AML-193 (cell line): ENCODE results near the gene TYRP1.
A peak's percentile ranks its signal among the peaks of the same experiment; 100 is the strongest.
"Not testable (repeated sequence)": the region's sequence is repeated elsewhere in the genome, so short reads cannot be mapped to it uniquely, and the experiment has no call there.

Source experiments
- DNase-seq, 2 experiments: peaks; one replicate each; lab custom pipeline; 2025; lab: John Stamatoyannopoulos, UW

The TYRP1 gene

DNA sequence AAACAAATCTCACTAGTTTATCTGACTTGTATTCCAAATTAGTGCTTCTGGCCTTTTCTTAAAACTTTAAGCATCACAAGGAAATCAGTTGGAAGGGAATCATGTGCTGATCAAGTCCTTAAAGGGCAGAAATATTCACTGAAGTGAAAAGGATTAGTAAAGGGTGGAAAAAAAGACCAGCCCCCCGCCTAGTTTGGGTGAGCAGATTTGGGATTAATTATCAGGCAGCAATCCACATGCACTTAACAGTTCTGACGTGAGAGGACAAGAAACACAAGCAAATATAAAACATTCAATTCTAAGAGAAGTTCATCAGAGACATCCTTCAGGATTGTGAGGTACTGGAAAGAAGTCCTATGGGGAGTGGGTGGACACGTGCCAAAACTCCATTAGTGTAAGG, at the start of gene TYRP1:
TYRP1 (plus strand) TSS at position 245 of the 400 bp plus-strand sequence. CDS start 612 bp downstream, outside the sequence.
- DNase-seq, result no peak

GRCh38 chr9:12643686-12644085, 49.5 kb upstream of the TYRP1 start:
- DNase-seq, result no peak

DNA sequence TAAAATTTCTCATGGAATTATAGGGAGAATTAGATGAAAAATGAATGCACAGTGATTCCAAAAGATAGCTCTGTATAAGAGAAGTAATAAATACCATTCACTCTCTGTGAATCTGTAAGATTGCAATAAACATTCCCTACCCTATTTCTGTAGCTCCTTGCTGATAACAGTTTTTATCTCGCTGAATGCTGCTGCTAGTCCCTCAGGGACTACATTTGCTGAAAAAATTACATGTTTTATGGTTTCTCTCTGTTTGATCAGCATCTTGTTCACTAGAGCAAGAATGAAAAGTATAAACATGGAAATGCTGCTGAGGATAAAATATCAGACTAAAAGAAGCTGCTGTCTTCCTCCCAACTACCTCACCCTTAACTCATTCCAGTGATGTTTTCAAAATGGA, 44.3 kb upstream of the TYRP1 start:
- DNase-seq, result no peak

DNA sequence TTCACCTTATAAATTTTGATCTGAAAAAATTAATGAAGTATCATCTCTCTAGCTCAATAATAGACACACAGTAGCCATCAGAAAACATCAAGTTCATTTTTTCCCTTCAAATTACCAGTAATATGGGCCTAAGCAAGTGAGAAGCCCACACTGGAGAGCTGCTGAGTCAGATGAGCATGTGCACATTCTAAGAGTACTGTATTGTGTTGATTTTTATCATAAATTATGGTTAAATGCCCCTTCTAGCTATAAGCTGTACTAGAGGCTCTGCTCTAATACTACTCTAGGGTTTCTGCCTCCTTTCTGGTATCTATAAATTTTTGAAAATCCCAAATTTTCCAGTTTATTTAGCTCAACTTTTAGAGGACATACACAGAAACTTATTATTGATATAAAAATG, 42.1 kb upstream of the TYRP1 start:
- no peak for DNase-seq

DNA sequence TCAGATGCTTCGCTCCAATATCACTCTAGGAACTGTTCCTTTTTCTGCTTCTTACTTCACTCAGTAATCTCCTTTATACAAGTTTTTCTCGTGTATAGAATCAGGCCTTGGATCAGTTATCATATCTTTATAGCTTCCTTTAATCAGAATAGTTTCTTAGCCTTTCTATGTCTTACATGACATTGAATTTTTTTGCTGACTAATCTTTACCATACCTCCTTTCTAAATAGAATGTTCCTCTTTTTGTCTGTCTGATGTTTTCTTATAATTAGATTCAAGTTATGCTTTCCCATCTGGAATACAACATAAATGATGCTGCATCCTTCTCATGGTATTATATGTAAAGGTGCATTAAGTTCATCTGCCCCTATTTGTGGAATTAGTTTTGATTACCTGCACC, 40.2 kb upstream of the TYRP1 start:
- peak in 1 of 2 experiments; percentile 10 for DNase-seq

GRCh38 chr9:12656803-12657202, 36.4 kb upstream of the TYRP1 start:
- DNase-seq, result no peak

- no peak for DNase-seq
These were observed 36.0 kb upstream of the TYRP1 start for GRCh38 chr9:12657233-12657632.

DNA sequence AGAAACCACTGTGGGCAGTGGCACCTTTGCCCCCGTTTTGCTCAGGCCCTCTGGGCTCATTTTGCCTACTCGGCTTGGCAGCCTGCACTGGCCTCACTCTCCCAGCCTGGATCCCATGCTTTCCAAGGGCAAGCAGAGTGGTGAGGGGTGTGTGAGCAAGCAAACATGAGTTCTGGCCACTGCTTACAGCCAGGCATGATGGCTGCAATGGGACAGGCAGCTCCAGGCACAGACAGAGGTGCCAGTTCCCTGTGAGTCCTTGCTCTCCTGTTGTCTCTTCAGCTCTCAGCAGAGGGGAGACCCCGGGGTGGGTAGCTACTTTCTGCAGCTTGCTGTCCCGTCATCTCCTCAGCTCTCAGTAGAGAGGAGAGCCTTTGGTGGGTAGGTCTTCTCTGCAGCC, 35.2 kb upstream of the TYRP1 start:
- DNase-seq, result no peak

DNA sequence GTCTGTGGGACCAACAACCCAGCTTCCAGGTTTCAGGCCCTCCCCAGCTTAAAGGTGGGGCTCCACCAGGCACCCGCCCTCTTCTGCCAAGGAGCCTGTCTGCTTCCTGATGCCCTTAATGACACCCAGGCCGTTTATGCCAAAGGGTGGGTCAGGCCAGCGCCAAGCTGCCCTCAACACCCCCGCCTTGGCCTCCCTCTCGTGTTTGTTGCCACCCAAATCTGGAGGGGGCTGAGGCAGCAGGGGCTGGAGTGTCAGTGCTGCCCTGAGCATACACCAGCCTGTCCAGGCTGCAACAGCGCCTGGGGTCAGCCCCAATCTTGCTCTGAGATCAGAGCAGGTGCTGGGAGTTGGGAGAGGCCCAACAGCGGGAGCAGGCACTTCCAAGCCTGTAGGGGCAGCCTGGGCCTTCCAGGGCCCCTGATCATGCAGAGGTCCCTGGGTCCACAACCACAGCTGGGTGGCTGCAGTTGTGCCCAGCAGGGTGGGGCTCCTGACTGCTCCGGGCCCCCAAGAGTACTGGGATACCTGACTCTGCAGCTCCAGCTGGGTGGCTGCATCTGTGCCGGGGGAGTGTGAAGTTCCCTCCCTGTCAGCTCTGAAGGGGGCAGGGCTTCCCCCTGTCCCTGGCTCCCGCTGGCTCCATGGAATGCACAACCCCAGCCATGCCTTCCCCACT, 34.5 kb upstream of the TYRP1 start:
- DNase-seq, result no peak

GRCh38 chr9:12659220-12659619, 34.0 kb upstream of the TYRP1 start:
- no peak for DNase-seq

- no peak for DNase-seq
These were observed 26.4 kb upstream of the TYRP1 start for GRCh38 chr9:12666813-12667212.

DNA sequence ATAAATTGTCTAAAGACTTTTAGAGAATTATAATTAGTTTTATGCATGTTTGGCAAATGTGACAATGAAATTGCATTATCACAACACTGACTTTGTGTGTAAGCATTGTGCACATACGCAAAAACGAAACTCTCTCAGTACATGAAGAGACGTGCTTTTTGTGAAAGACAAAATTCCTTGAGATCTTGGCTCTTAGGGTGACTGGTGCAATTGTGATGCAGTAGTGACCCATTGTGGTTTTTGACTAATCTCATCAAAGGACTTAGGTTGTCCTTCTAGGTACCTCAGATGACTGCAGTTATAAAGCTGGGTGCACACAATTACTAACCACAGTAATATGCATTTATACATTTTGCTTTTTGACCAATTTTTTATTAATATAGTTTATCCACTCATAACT, 25.3 kb upstream of the TYRP1 start:
- DNase-seq, result no peak

DNA sequence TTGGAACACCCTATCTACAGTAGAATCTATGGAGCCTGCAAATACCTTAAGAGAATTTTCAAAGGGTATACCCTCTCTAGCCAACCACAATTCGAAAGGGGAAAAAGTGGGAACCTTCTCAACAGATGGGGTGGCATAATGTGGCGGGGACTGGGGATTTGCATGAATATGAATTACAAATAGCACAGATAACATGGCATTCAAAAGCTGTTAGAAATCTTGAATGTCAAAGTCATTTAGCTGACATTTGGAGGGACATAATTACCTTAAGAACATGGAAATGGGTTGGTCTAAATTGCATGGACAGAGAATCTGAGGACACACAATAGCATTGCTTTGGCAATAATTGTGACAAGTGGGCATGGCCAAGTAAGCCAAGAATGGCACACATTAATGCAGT, 23.2 kb upstream of the TYRP1 start:
- no peak for DNase-seq

DNA sequence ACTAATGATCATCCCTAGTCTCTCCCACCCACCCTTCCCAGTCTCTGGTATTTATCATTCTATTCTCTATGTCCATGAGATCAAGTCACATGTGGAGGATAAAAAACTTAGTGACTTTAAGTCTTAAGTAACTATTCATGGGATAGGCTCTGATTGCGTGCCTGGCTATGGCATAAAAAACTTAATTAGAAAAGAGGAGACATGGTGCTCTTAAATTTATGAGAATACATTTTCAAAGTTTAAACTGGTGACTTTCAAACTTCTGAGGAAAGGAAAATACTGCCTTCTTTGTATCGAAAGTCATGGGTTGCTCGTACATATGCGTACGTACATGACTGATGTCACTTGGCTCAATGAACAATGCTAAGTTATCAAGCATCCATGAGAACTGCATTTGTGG, 18.2 kb upstream of the TYRP1 start:
- no peak for DNase-seq

DNA sequence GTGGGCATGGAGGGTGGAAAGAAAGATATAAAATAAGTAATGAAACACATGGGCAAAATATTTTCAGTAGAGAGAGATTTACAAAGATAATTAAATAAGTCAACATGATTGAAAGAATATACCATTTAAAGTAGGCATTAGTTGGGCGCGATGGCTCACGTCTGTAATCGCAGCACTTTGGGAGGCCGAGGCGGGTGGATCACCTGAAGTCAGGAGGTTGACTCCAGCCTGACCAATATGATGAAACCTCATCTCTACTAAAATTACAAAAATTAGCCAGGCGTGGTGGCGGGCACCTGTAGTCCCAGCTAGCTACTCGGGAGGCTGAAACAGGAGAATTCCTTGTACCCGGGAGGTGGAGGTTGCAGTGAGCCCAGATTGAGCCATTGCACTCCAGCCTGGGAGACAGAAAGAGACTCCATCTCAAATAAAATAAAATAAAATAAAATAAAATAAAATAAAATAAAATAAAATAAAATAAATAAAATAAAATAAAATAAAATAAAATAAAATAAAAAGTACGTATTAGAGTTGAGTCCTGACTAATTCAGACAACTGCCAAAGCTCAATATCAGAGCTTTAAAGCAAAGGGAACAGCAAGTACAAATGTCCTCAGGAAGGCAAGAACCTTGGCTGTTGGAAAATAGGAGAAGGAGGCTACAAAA, 15.6 kb upstream of the TYRP1 start:
- DNase-seq, result not testable (repeated sequence)

DNA sequence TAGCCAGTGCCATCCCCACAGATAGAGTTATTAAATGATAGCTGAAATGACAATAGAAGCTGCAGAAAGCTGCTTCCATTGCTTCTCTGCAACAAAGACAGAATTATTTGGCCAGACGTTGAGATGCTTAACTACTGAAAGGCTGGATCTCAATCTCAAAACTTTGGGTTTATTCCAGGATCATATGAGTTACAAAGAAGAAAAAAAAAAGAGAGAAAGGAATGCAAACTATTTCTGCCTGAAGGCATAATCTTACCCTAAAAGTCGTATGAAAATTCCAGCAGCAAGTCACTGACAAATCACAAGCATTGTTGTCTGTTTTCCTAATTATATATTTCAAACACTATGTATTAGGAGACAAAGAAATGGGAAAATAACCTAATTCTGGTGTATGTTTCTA, 12.8 kb upstream of the TYRP1 start:
- no peak for DNase-seq

DNA sequence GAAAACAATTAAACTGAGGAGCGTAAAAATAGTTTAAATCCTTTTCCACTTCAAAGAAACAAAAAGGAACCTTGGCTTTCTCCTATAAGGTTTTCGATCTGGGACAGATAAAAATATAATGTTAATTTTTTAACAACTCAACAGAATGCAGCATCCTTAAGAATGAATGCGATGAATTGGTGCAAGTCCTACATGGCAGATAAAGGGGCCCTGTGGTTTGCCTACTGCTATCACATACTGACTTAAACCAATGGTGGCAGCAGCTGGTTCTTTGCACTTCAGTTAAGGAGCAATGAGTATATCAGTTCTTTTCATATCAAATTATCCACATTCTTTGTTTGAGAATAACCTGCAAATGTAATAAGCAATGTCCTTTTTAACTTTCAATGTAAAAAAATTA, 12.4 kb upstream of the TYRP1 start:
- no peak for DNase-seq

DNA sequence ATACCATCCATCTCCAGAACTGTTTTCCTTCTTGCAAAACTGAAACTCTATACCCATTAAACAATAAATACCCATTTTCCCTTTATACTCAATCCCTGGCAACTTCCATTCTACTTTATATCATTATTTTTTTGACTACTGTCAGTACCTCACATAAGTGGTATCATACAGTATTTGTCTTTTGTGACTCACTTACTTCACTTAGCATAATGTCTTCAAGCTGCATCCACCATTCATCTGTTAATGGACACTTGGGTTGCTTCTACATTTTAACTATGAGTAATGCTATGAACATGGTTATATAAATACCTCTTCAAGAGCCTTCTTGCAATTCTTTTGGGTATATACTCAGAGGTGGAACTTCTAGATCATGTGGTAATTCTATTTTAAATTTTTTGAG, 11.6 kb upstream of the TYRP1 start:
- DNase-seq, result no peak

- DNase-seq, result no peak
These were observed 8.2 kb upstream of the TYRP1 start for GRCh38 chr9:12684974-12685373.

DNA sequence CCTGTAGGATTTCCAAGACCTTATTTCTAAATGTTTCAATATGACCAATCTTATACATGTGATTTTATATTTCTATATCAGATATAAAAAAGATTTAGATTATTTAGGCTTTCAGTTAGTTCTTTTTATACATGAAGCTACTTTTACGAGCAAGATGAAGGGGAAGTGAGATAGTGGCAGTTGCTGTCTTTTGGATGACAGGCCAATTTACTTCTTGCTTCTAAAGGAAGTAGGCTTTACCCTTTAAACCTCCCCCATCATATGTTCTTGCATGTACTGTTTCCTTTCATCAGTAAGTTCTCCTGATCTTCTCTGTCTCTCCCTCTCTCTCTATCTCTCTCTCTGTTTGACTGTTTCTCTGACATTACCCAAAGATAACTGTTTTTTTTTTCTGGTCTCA, 4.0 kb upstream of the TYRP1 start:
- DNase-seq, result peak; percentile 68 to 74

- DNase-seq, result no peak
These were observed 828 bp downstream of the TYRP1 start for GRCh38 chr9:12694013-12694412.

DNA sequence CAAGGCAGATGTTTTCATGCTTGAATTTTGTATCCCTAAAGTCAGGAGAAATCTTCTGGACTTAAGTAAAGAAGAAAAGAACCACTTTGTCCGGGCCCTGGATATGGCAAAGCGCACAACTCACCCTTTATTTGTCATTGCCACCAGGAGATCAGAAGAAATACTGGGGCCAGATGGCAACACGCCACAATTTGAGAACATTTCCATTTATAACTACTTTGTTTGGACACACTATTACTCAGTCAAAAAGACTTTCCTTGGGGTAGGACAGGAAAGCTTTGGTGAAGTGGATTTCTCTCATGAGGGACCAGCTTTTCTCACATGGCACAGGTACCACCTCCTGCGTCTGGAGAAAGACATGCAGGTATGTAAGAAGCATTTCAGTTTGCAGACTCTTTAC, 2.3 kb downstream of the TYRP1 start:
- no peak for DNase-seq

GRCh38 chr9:12696931-12697622, 3.9 kb downstream of the TYRP1 start:
- DNase-seq, result no peak
